Heart right ventricle (tissue), 16 donors: Measurements from ENCODE around the gene ARL16. TPM values are rescaled to one million over a fixed set of nuclear protein-coding genes. Genes with fewer than 3 reads are reported as not detected.
A peak's percentile ranks its signal among the peaks of the same experiment; 100 is the strongest.

Experiments
- ATAC-seq, 8 donors: fragments of 200-7000 bp; cut with Tn5 transposase; one replicate each; pipeline ENCODE4 v1.9.1; 2020; ENCODE audit warnings: mild to moderate bottlenecking in 8 of 8, moderate library complexity in 8 of 8, moderate number of reproducible peaks in 1 of 8
- DNase-seq, 2 donors: peaks; one replicate each; pipeline ENCODE4 v3.0.0-alpha.2; 2020
- H3K27ac ChIP-seq, 10 donors: fragments of 200-600 bp; sonication (generic) in 2 of 10; one replicate each; pipeline versions ENCODE4 v1.5.0 to v1.8.0; 2020 to 2022; ENCODE audit warnings: mild to moderate bottlenecking in 3 of 10
- H3K27me3 ChIP-seq, 7 donors: fragments of 200-600 bp; one replicate each; pipeline ENCODE4 v1.8.0; 2021 to 2022; ENCODE audit warnings: mild to moderate bottlenecking in 2 of 7
- H3K36me3 ChIP-seq, 9 donors: fragments of 200-600 bp; sonication (generic) in 1 of 9; one replicate each; pipeline versions ENCODE4 v1.5.0 to v1.8.0; 2020 to 2022; ENCODE audit warnings: mild to moderate bottlenecking in 2 of 9
- H3K4me1 ChIP-seq, 9 donors: fragments of 200-600 bp; sonication (generic) in 1 of 9; one replicate each; pipeline versions ENCODE4 v1.5.0 to v1.8.0; 2020 to 2022; ENCODE audit warnings: mild to moderate bottlenecking in 4 of 9
- H3K4me3 ChIP-seq, 10 donors: fragments of 200-600 bp; sonication (generic) in 2 of 10; one replicate each; pipeline versions ENCODE4 v1.5.0 to v1.8.0; 2020 to 2022; ENCODE audit warnings: mild to moderate bottlenecking in 7 of 10, moderate library complexity in 2 of 10
- H3K9me3 ChIP-seq, 11 donors: fragments of 200-600 bp in 10 of 11; sonication (generic) in 2 of 11; one replicate each; pipeline versions ENCODE4 v1.5.0 to v1.8.0; 2013 to 2022; ENCODE audit warnings: mild to moderate bottlenecking in 2 of 11, control low read depth in 1 of 11, moderate library complexity in 1 of 11
- CTCF ChIP-seq, 9 donors: fragments of 200-600 bp; sonication (generic) in 2 of 9; IDR thresholded peaks; one replicate each; pipeline versions ENCODE4 v1.5.0 to v1.8.0; 2021 to 2022; ENCODE audit warnings: antibody characterized with exemption in 9 of 9, mild to moderate bottlenecking in 5 of 9, moderate library complexity in 1 of 9
- WGBS, 2 donors: extraction: QIAGEN DNeasy Blood & Tissue Kit; methylation state at CpG; one replicate each; pipeline ENCODE4 v1.1.7; 2013; ENCODE audit warnings: inconsistent platforms in 1 of 2; 5-methylcytosine and 5-hydroxymethylcytosine counted together
- intact Hi-C, 10 donors: fragments of 100-400 bp; cut with DNase I; formaldehyde crosslinking; loops; one replicate each; pipeline versions ENCODE4 v1.11.1 to v1.14.2; 2022
- polyA plus RNA-seq, 2 donors: library from polyadenylated mRNA; stranded (reverse); fragments of 200-250 nt; gene quantifications; one replicate each; pipeline ENCODE4 v1.2.3, GENCODE V29; 2013
- total RNA-seq, 10 donors: library from RNA; stranded (reverse); fragmentation: NEBNext Ultra II Directional in 3 of 10; extraction: Animal tissue kit (Norgen Biotek cat#: 25700) in 3 of 10; gene quantifications; one replicate each; pipeline versions ENCODE4 v1.2.1 to v1.2.4, GENCODE V29; 2021 to 2023
- donor health status: Arrhythmogenic right ventricular cardiomyopathy.
- donor health status: ischemic (EF 13 %, LVEDD 7.1; RV severe dilation, severe dysfunction).
- donor health status: healthy with polysubstance abuse.
- donor health status: DM: no; HTN: yes; CAD: no.
- donor health status: DM: no; HTN: no; CAD: no.
- donor health status: ischemic (EF 25% LVEDD 6.9; RV normal size, moderate dysfunction).
- donor health status: ischemic (EF 25% LVEDD 5.7; RV mildly dilated, moderate dysfunction).
- donor health status: healthy.
- donor health status: DM: yes; HTN: yes; CAD: no.
- donor health status: Ischemic cardiomyopathy.
- donor health status: ischemic (EF 35%, LVEDD 5.7; RV mildly dilated, moderate dysfunction).
- donor health status: nonischemic (EF 11% LVEDD 7.7; RV severe dilation, severe dysfunction).
- donor health status: DM: yes; HTN: yes; CAD: no.
- donor health status: PGD.
- donor health status: ischemic (EF 29% LVEDD 5.4; RV normal size, mild dysfunction).
- donor health status: nonischemic (EF 23%, LVEDD 6.1; RV moderate dilation, normal function).

Gene ARL16
- total and polyA plus RNA-seq, 12 donors: 11.1 to 41.2 (median 16.7) TPM

- peaks cover 6 to 52% (median 34%) of the 10 kb centered on the region in 9 donors for H3K4me1 ChIP-seq
- peak; percentile 84 to 94 (median 90) for ATAC-seq
- peak within 1 kb of the TSS; percentile 51 to 99 (median 90) for H3K4me3 ChIP-seq
Measured at GRCh38 chr17:81636505-81637288, 46.9 kb downstream of the ARL16 start, which contains the start of the genes NPLOC4 and TSPAN10. Gene NPLOC4, minus strand, starts transcription at chr17:81637112. Its CDS starts 182 bp downstream, at chr17:81636930. Gene TSPAN10, plus strand, starts transcription at chr17:81637196. Its CDS starts 5,217 bp downstream, at chr17:81642413.

GRCh38 chr17:81635973-81636504 is 47.6 kb downstream of the ARL16 start:
- WGBS, 2 donors: 32 to 38% methylated on average over 18 of the region's 18 CpGs
- intact Hi-C loops: loop anchor here in 1 of 10 donors (2.0 kb wide), 1 partner anchor 31 kb away; the partner anchor contains the start of genes CCDC137 and OXLD1
- Histone ChIP-seq H3K27me3 (no peaks in the 10 kb centered on the region), H3K4me1 (peaks cover 6 to 52% (median 34%) of the 10 kb centered on the region in 9 donors), H3K36me3 (peaks cover 0 to 17% (median 0%) of the 10 kb centered on the region in 9 donors), H3K4me3 (peak overlapping the region; percentile 51 to 99 (median 90)), H3K9me3 (no peaks in the 10 kb centered on the region), H3K27ac (peak overlapping the region; percentile 82 to 99 (median 96))
- no peak for TF ChIP-seq CTCF (IDR thresholded peaks at IDR 0.05)
- ATAC-seq (no peak), DNase-seq (no peak)

More at GRCh38 chr17:81636505-81637288, 46.9 kb downstream of the ARL16 start, which contains the start of the genes NPLOC4 and TSPAN10:
- peak; percentile 80 to 90 for DNase-seq
- Histone ChIP-seq H3K27me3 (no peaks in the 10 kb centered on the region), H3K36me3 (peaks cover 0 to 14% (median 0%) of the 10 kb centered on the region in 9 donors), H3K27ac (peak within 1 kb of the TSS; percentile 82 to 99 (median 96)), H3K9me3 (no peaks in the 10 kb centered on the region)
- WGBS, 2 donors: 0% methylated on average over 66 to 77 of the region's 77 CpGs
- no peak for TF ChIP-seq CTCF (IDR thresholded peaks at IDR 0.05)
- intact Hi-C loops: loop anchor here in 2 of 10 donors (1.0 to 2.0 kb wide), 2 partner anchors 30 kb away; partner anchors contain the start of genes CCDC137 (in 2 of the 2) and OXLD1 (in 2 of the 2)

- Histone ChIP-seq H3K9me3 (no peaks in the 10 kb centered on the region), H3K27me3 (no peaks in the 10 kb centered on the region), H3K27ac (peak overlapping the region in 6 of 10 donors; percentile 92 to 99 (median 96)), H3K36me3 (peaks cover 0 to 22% (median 0%) of the 10 kb centered on the region in 9 donors), H3K4me1 (peaks cover 6 to 52% (median 34%) of the 10 kb centered on the region in 9 donors), H3K4me3 (peak overlapping the region in 9 of 10 donors; percentile 51 to 99 (median 89))
- 89 to 96% methylated on average over 5 of the region's 5 CpGs for WGBS, 2 donors
- intact Hi-C loops: no loop called here
- DNase-seq (no peak), ATAC-seq (no peak)
- no peak for TF ChIP-seq CTCF (IDR thresholded peaks at IDR 0.05)
Measured at GRCh38 chr17:81635431-81635830, 48.2 kb downstream of the ARL16 start.

- H3K9me3 ChIP-seq: no peaks in the 10 kb centered on the region
- H3K4me1 ChIP-seq: peaks cover 6 to 45% (median 30%) of the 10 kb centered on the region in 9 donors
- ATAC-seq: no peak
- no peak overlapping the region for H3K4me3 ChIP-seq
- intact Hi-C loops: no loop called here
- TF ChIP-seq CTCF (IDR thresholded peaks at IDR 0.05): no peak
- H3K27me3 ChIP-seq: no peaks in the 10 kb centered on the region
- no peak overlapping the region for H3K27ac ChIP-seq
- DNase-seq: no peak
- peaks cover 0 to 61% (median 29%) of the 10 kb centered on the region in 9 donors for H3K36me3 ChIP-seq
- 68 to 69% methylated on average over 7 of the region's 7 CpGs for WGBS, 2 donors
Measured at GRCh38 chr17:81631482-81631881, 52.1 kb downstream of the ARL16 start.
